ENCODE results near the gene NRXN3.

DNA sequence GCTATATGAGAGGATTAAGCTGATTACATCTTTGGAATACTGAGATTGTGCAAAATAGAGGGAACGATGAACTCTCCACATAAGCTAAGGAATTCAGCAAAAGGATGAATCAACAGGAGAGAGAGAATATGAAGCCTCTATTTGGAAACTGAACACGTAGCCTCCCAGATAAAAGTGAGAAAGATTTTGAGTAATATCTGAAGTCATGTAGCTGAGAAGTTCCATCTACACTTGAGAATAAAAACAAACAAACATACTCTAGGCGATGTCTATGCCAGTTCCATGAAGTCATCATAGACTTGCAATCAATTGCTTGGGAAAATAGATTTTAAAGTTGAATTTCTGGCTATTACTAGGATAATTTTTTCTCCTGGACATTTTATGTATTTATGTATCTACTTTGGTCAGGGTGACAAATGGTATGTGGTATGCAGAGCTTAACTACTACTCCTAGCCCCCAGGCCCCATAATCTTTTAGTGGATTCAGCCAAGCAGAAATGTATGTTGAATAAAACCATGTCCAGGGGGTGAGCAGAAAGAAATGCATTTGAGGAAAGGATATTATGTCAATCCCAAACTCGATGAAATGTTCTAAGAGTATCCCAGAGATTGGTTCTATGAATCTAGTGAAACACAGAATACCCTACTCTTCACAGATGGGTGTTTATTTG lies 1413.7 kb downstream of the NRXN3 start:
- no peak for TF ChIP-seq EZH2 (IDR thresholded peaks at IDR 0.05; ENCODE audit: low read depth, unreplicated experiment)
- no peak for TF ChIP-seq CTCF (conservative IDR thresholded peaks at IDR 0.05; ENCODE audit: low read depth in 2 of 2)
- TF ChIP-seq EZH2phosphoT487 (IDR thresholded peaks at IDR 0.05; ENCODE audit: unreplicated experiment) = no peak
- TF ChIP-seq POLR2AphosphoS5 (IDR thresholded peaks at IDR 0.05; ENCODE audit: low read depth) = no peak
- TF ChIP-seq, protein P1, sequence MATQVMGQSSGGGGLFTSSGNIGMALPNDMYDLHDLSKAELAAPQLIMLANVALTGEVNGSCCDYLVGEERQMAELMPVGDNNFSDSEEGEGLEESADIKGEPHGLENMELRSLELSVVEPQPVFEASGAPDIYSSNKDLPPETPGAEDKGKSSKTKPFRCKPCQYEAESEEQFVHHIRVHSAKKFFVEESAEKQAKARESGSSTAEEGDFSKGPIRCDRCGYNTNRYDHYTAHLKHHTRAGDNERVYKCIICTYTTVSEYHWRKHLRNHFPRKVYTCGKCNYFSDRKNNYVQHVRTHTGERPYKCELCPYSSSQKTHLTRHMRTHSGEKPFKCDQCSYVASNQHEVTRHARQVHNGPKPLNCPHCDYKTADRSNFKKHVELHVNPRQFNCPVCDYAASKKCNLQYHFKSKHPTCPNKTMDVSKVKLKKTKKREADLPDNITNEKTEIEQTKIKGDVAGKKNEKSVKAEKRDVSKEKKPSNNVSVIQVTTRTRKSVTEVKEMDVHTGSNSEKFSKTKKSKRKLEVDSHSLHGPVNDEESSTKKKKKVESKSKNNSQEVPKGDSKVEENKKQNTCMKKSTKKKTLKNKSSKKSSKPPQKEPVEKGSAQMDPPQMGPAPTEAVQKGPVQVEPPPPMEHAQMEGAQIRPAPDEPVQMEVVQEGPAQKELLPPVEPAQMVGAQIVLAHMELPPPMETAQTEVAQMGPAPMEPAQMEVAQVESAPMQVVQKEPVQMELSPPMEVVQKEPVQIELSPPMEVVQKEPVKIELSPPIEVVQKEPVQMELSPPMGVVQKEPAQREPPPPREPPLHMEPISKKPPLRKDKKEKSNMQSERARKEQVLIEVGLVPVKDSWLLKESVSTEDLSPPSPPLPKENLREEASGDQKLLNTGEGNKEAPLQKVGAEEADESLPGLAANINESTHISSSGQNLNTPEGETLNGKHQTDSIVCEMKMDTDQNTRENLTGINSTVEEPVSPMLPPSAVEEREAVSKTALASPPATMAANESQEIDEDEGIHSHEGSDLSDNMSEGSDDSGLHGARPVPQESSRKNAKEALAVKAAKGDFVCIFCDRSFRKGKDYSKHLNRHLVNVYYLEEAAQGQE (IDR thresholded peaks at IDR 0.05; ENCODE audit: unreplicated experiment) = no peak
- TF ChIP-seq, protein P2, sequence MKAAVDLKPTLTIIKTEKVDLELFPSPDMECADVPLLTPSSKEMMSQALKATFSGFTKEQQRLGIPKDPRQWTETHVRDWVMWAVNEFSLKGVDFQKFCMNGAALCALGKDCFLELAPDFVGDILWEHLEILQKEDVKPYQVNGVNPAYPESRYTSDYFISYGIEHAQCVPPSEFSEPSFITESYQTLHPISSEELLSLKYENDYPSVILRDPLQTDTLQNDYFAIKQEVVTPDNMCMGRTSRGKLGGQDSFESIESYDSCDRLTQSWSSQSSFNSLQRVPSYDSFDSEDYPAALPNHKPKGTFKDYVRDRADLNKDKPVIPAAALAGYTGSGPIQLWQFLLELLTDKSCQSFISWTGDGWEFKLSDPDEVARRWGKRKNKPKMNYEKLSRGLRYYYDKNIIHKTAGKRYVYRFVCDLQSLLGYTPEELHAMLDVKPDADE (IDR thresholded peaks at IDR 0.05) = no peak
- TF ChIP-seq ZNF331 (CRISPR knock-in tag; IDR thresholded peaks at IDR 0.05; ENCODE audit: low read depth) = no peak
- TF ChIP-seq CREB1 (CRISPR knock-in tag; IDR thresholded peaks at IDR 0.05; ENCODE audit: low read depth) = no peak

Data from GM23338 (cell line).